Tongue (tissue), 2 donors: ENCODE measurements around the gene IL18. TPM values are rescaled to one million over a fixed set of nuclear protein-coding genes. Genes with fewer than 3 reads are reported as not detected.
"Not testable (repeated sequence)": the region's sequence is repeated elsewhere in the genome, so short reads cannot be mapped to it uniquely, and the experiment has no call there.

Experiments
- DNase-seq: peaks from one replicate; pipeline ENCODE4 v3.0.0-alpha.2; 2015
- total RNA-seq: library from RNA; depleted of rRNA; stranded (reverse); fragments of >200 nt; gene quantifications from one replicate; pipeline ENCODE4 v1.2.3, GENCODE V29; 2014

IL18 gene
- total RNA-seq, 1 donor from 2014 or later: 5.2 TPM

DNA sequence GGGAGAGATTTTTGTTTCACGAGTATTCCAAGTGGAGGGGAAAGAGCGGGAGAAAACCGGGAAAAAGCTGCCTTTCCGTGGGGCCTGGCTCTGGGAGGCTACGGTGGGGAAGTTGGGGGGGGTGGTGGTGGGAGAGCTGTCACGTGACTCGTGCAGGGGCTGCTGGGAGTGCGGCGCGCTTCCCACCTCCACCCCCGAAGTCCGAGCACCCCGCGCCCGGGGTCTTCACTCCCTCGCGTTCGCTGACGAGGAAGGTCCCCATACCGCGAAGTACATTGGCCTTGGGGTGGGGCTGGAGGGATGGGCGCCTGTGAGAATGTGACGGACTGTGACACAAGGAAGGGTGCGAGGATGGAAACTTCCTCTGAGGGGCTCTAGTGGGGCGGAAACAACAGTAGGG is 3.3 kb upstream of the IL18 start, which contains the start of gene TEX12:
TSS of gene TEX12 (plus strand) at position 228 of the 400 bp plus-strand sequence. CDS start 1,897 bp downstream, outside the sequence.
- DNase-seq: no peak

DNA sequence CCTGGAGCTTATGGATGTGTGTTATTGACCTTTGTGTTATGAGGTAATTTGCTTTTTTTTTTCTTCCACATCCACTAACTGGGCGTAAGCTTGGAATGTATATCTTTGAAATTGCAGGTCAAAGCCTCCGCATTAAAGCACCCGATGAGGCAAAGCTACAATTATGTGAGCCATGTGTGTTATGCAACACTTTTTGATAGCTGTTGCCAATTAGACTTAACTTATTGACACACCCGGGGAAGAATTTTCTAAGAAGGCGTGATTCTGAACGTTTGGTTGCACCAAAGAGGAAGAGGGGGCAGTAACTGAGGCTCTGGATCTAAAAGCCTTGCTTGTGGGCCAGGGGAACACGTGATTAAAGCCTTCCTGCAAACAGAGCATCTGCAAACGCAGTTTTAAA is 2.7 kb upstream of the IL18 start:
- no peak for DNase-seq

DNA sequence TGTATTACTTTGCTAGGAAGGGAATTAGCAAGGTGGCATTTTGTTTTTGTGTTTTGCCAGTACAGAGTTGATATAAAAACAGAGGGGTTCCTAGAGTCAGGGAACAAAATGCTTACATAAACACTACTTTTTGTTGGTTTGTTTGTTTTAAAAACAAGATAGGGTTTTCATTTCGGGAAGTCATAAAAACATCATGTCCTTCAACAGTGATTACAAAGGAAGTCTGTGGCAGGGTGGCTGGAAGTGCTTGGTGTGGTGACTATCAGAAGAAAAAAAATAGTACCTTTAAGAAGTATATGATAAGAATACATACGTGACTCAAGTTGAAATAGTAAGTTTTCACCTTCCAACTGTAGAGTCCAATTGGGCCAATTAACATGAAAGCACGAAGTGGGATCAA is 1.2 kb upstream of the IL18 start:
- DNase-seq: no peak

DNA sequence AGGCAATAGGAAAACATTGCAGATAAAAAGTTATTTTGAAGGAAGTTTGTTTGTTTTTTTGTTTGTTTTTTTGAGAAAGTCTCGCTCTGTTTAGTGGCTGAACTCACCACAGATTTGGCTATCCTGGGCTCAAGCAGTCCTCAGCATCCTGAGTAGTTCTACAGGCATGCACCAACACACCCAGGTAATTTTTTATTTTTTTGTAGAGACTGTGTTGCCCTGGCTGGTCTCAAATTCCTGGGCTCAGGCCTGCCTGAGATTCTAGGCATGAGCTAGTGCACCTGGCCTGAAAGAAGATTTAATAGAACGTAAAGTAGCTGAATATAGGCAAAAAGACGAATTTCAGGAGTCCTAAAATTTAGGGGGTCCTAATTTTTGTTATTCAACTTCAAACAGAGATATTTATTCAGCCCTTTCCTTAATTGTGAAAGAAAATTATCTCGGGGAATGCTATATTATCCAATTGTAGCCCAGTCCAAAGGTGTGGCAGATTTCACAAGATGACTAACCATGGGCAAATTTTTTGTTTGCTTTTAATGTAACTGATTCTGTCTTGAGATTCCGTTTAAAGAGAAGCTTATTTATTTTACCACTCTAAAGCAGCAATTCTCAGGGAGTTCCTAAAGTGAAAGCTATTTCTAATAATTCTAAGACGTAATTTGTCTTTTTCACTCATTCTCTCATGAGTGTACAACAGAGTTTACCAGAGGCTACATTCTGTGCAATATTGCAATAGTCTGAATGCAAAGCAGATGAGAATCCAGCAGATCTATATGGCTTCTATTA is 940 bp downstream of the IL18 start:
- no peak for DNase-seq

DNA sequence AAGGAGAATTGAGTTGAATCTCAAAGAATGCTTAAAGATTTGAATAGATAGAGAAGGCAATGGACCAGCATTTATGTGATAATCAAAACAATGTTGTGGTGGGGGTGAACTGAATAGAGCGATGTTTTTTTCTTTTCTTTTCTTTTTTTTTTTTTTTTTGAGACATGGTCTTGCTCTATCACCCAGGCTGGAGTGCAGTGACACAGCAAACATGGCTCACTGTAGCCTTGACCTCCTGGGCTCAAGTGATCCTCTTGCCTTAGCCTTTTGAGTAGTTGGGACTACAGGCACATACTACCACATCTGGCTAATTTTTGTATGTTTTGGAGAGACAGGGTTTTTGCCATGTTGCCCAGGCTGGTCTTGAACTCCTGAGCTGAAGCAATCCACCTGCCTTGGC is 1.7 kb downstream of the IL18 start:
- not testable (repeated sequence) for DNase-seq

DNA sequence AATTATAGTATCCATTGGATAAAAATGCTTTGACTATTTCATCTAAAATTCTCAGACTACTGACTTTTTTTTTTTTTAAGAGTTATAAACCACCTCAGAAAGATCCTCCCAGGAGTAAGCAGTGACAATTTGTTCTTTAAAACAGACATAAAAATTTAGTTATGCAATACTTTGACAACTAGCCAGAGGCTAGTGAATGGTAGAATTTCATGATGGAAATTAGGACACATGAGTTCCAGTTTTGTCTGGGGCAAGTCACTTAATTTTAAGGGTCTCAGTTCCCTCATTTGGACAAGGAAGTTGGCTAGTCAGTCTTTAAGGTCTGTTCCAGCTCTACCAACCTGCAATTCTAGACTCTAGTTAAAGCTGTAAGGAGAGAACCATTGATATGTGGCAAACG is 2.9 kb downstream of the IL18 start:
- DNase-seq: no peak

DNA sequence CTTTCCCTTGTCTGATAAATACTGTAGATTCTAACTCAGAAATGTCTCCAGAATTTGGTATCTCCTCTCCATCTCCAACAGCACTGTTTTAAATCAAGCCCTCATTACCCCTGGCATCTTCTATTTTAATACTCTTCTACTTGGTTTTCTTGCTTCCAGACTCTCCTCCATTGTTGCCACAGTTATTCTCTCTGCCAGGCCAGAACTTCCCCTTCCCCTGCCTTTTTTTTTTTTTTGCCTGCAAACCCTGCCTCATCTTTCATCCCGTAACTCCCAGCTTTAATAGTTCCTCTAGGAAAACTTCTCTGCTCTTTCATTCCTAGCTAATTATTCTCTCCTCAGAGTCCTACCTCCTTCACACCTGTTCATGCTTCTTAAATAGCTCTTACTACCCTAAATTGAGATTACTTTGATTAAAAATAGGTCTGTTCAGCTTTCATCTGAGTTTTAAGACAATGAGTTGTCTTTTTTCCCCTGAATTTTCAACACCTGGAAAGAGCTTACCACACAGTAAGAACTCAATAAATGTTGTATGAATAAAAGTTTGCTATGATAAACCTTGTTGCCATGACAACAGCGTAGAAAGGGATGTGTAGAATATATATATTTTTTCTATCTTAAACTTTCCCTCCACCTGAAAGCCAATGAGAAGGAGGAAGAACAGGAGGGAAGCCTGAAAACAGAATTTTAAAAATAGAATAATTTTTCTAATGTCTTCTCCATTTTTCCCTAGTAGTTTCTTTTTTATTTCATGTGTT is 3.6 kb downstream of the IL18 start:
- no peak for DNase-seq

DNA sequence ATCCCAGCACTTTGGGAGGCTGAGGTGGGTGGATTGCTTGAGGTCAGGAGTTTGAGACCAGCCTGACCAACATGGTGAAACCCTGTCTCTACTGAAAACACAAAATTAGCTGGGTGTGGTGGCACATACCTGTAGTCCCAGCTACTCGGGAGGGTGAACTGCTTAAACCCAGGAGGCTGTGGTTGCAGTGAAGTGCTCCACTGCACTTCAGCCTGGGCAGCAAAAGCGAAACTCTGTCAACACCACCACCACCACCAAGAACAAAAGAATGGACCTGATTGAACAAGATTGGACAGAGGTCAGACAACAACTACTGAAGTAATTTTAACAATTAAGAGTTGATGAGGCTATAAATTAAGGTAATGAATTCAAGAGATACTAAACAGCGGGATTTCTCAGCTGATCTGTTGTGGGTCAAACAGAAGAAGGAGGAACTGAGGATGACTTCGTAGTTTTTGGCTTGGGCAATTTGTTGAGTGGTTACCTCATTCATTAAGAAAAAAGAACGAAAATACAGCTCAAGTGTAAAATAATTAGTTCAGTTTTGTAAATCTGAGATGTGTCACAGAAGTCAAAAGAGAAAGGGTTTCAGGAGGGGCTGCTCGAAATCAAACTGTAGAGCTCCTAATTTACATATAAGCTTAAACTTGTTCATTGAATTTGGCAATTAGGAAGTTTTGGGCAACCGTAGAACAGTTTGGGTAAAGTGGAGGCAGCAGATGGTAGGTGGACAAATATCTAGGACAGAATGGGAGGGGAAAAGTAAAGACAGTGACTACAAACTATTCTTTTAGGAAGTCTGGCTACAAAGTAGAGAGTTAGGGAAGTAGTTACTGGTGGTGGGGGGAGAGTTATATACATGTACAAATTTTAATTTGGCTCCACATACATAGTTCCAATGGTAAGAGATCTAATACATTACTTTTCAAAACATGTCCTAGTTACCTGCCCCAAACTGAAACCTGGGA is 4.5 kb downstream of the IL18 start:
- DNase-seq: no peak

DNA sequence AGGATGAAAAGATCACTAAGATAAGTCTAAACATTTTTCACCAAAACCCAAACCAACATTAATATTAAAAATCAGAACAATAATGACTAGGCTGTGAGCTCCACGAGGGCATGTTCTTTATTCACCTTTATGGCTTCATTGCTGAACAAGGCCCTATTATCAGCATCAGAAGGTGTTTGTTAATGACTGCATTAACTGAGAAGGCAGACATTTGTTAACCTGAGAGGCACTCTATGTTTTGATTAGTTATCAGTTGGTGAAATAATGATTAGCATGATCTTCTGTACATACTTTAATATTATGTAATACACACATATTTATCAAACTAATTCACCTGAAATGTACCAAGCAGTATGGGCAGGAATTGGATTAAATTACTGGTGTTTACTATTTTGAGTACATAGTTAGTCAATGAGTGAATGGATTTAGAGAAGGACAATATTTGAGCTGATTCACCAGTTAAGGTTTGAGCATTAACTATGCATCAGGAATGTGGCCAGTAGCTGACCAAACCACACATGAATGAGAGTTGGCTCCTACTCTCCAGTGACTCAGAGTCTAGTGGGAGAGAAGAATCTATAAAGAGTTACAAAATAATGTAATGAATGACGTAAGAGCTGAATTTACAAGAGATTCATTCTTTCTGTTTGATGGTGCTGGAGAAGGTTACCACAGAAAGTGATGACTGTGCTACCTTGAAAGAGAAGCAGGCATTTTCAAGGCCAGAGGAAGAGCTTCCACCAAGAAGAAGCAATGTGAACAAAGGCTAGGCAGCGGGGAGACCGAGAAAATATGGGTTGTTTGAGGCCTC is 6.7 kb downstream of the IL18 start:
- no peak for DNase-seq

DNA sequence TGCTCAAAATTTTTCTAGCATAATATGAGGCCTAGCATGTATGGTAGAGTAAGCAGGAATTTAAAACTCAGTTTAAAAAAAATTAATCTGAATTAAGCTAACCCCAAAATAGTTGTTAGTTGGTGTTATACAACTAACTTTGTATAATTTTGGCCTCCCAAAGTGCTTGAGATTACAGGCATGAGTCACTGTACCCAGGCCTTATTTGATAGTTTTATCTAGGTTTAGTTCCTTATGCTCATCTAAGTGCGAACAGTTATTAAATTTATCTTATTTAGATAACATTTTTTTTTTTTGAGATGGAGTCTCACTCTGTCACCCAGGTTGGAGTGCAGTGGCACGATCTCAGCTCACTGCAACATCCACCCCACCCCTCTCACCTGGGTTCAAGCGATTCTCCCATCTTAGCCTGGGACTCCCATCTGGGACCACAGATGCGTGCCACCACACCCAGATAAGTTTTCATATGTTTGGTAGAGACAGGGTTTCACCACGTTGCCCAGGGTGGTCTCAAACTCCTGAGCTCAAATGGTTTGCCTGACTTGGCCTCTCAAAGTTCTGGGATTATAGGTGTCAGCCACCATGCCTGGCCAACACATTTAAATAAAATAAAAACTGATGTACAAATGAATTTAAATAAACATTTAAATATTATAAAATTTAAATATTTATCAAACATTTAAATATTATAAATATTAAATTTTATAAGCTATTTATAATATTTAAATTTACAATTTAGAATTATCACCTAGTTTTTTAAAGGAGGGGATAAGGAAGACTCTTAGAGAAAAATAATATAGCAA is 7.5 kb downstream of the IL18 start:
- no peak for DNase-seq

DNA sequence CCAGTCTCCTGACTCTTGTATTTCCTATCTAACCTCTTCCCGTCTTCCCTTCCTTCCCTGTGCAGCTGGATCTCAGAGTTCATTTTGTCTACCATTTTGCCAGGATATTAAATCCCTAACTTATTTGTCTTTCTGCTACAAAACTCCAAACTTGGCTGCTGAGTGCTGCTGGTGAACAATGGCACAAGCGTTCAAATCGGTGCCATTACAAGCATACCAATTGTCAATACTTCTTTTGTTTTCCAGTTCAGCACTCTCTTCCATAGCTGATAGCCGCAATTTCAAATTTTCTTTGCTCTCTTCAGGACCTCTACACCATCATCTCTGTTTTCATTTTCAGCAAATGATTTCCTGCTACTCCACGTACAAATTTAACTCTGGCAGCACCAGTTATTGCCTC is 13.4 kb downstream of the IL18 start:
- DNase-seq: no peak

DNA sequence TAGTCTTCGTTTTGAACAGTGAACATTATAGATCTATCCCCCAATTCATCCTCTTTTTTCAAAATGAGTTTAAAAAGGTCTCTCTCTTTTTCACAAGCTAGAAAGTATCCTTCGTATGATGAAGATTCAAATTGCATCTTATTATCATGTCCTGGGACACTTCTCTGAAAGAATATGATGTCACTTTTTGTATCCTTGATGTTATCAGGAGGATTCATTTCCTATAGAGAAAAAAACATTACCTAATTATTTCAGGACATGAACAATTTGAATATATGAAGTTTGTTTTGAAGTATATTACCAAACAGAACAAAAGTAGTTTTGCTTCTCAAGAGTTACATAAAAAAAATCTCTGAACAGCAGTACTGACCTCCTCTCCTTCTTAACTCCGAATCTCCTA is 20.3 kb downstream of the IL18 start:
- no peak for DNase-seq

DNA sequence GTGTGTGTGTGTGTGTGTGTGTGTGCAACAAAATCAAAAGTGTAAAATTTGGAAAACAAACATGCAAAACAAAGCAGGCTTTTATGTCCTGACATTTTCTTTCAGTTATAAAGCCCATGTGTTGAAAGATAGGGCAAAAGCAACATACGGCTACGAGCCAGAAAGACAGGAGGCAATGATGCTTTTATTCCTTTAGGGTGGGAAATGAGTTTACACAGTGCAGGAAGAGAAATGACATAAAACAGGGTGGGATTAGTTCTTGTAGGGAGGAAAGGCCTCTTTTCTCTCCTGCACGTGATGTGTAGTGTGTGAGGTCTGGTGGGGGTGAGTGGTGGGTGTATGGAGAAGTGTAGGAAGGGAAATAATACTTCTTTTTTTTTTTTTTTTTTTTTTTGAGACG is 29.4 kb downstream of the IL18 start:
- peak; percentile 35 for DNase-seq

DNA sequence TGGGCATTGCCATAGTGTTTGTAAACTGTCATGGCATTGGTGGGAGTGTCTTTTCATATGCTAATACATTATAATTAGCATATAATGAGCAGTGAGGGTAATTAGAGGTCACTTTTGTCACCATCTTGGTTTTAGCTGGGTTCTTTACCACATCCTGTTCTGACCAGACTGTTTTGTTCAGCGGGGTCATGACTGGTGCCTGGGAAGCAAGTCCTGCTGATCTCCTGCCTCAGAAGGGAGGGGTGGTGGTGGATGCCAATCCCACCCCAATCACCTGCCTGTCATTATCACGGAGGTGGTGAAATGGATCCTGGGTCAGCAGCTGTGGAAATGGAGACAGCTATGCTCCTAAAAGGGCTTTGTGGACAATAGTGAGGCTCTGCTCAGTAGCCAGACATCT is 31.2 kb downstream of the IL18 start:
- DNase-seq: no peak

DNA sequence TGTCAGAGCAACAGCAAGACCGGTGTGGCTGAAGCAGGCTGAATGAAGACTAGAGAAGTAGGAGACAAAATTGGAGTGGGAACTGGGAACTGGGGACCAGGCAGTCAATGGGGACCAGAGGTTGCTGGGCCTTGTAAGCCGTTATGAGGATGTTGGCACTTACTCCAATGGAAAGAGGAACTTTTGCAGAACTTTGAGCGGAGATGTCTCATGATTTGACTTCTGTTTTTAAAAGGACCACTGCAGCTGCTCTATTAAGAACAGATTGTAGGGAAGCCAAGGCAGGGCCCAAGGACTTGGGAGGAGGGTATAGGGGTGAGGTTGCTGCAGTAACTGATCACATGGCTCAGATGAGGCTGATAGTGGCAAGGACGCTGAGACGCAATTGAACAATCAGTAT is 34.2 kb downstream of the IL18 start:
- peak; percentile 5 for DNase-seq

DNA sequence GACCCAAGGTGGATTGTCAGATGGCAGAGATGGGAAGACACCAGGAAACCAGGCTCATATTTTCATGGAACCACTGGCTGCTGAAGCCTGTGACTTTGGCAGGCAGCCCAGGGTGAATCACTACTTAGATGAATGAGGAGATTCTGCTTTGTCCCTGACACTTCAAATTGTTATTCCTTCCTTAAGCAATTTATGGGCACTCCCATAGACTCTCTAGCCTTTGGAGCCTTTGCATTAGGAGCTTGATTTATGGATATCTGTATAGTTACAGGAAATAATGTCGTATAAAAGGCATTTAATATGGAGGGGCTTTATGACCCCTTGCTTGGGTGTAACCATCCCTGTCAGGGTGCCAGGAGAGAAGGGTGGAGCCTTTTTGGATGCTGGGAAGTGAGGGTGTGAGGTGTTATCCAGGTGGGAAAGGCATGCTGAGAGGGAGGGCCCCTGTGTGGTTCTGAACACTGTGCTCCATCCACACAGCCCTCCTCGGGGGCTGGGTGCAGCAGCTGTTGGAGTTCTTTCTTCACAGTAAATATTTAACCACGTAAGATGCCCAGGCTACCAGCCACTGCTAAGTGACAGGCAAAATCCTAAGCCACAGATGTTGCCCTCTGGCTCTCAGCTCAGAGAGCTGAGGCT is 35.3 kb downstream of the IL18 start:
- DNase-seq: peak; percentile 32

DNA sequence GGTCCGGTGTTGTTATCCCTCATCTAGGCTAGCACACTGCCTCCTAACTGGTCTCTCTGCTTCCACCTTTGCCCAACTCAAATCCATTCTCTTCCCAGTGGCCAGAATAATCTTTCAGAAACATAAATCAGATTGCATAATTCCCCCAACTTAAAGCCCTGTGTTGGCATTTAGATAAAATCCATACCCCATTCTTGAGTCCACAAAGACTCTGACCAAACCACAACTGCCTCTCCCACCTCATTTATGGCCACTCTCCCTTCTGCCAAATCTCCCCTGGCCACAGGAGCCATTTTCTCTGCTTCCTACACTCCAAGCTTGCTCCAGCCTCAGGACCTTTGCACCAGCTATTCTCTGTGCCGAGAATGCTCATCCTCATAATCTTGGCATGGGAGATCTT is 36.8 kb downstream of the IL18 start:
- DNase-seq: no peak

DNA sequence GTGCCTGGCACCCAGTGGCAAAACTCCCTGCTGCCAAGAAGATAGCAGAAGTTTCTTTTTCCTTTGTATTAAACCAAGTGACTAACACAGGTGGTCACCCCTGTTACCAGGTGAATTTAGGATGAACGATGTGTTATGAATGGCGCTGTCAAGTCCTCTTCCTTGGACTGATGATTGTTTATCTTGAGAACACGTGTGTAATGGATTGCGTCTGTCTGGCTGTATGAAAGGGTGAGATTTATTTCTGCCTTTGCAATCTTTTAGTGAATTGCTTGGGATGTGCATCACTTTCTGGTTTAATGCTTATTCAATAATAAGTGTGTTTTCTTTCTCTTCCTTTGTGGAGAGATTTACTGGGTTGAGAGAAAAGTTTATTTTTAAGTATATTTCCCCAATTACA is 40.8 kb downstream of the IL18 start:
- DNase-seq: no peak

DNA sequence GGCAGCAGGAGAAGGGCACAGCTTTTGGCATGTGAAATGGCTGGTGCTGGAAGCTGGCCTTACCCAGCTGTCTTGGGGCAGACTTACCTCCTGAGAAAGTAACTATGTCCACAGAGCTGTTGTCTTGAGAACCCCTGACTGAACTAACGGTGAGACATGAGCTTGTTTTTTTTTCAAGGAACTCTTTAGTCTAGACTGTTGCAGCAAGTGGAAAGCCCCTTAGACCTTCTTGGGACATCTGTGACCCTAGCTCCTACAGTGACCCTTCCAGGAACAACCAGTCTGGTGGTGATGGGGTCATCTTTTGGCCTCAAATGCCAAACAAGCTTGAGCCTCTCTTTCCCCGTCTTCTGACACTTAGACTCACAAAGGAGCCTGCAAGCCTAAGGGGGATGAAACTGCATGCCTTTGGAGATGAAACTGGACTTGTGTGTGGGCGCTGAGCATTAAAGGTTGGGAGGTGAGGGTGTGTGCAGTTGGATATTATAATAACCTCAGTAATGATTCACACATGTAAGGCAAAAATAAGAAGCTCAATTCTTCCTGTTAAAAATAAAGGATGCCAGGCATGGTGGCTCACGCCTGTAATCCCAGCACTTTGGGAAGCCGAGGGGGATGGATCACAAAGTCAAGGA is 41.8 kb downstream of the IL18 start:
- DNase-seq: no peak

DNA sequence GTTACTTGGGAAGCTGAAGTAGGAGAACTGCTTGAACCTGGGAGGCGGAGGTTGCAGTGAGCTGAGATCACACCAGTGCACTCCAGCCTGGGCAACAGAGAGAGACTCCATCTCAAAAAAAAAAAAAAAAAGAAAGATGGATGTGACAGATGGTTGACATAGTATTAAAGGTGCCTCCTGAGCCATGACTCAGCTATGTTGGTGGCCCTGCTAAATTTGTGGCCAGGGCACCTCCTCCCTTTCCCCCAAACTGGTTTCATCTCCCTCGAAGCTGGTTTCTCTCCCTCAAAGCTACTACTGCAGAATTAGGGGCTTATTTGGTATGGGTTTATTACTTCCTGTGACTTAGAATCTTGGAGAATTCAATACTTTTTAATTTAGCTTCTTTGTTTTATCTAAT is 45.7 kb downstream of the IL18 start:
- DNase-seq: no peak
